Hematopoietic multipotent progenitor cell treated with erythropoietin and hydrocortisone succinate and interleukin-3 and kit ligand, for 17 days (in vitro differentiated cells): ENCODE measurements around the gene ZSWIM4.
"Not testable (repeated sequence)": the region's sequence is repeated elsewhere in the genome, so short reads cannot be mapped to it uniquely, and the experiment has no call there.

Experiments used
- DNase-seq: peaks from one replicate; pipeline ENCODE4 v3.0.0-alpha.2; 2015; ENCODE audit warnings: low spot score

The ZSWIM4 gene

DNA sequence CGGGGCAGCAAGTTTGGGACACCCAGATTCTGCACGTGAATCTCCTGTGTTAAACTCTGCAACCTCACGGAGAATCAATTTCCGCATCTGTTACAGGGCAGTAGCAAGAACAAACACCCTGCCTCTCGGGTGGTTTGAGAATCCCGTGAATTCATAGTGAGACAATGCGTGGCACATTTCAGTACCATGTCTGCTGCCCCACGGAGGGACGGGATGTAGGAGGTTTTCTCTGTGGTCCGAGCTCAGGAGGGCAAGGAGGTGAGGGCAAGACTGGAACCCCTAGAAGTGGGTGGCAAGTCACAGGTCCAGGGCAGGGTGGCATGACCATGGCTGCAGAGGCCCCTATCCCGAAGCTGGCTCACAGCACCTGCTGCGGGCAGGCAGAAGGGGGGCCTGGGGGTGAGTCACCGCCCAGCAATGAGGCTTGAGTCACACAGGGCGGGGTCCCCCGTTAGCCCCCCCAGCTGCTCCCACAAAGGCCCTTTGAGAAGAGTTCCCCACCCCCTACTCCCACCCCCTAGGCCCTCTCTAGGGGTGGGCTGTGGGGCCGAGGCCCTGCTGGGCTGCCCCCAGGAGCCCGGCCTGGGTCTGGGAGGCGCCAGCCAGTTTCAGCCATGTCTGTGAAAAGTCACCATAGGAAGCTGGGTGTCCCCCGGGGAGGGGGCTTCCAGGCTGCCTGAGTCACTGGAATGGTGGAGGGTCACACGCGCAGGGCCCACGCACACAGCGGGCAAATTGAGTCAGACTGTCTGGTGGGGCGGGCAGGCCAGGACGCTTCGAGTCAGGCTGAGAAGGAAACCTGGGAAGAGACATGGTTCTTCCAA lies 55.9 kb downstream of the ZSWIM4 start:
- peak; percentile 84 for DNase-seq

DNA sequence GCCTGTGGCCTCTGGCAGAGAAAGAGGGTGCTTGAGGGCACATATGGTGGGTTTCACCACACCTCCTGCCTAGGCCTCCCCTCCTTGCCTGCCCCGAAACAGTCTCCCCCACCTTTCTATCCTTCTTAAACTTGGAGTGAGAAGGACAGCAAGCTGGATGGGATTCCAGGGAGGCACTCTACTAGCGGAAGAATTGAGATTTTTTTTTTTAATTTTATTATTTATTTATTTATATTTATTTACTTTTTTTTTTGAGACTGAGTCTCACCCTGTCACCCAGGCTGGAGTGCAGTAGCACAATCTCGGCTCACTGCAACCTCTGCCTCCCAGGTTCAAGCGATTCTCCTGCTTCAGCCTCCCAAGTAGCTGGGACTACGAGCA lies 56.5 kb downstream of the ZSWIM4 start:
- not testable (repeated sequence) for DNase-seq

DNA sequence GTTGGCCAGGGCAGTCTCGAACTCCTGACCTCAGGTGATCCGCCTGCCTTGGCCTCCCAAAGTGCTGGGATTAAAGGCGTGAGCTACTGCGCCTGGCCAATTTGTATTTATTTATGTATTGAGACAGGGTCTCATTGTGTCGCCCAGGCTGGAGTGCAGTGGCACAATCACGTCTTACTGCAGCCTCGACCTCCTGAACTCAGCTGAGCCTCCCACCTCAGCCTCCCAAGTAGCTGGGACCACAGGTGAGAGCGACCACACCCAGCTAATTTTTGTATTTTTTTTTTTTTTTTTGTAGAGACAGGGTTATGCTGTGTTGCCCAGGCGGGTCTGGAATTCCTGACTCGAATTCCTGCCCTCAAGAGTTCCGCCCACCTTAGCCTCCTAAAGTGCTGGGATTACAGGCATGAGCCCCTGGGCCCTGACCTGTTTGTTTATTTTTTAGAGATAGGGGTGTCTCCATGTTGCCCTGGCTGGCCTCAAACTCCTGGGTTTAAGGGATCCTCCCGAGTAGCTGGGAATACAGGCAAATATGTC lies 57.0 kb downstream of the ZSWIM4 start:
- not testable (repeated sequence) for DNase-seq

DNA sequence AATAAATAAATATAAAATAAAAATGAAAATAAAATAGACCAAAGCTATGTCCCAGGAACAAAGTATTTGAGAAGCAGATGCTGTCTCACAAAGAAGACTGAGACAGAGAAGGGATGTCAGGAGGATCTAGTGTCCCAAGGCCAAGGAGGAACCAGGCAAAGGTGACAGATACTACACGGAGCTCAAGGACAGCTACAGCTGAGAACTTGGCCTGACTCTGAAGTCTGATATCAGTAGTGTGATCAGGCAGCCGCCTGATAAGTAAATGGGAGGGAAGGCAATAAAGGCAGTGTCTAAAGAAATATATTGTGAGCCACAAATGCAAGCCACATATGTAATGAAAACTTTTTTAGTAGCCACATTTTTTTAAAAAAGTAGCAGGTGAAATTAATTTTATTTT lies 61.3 kb downstream of the ZSWIM4 start:
- DNase-seq: peak; percentile 27

DNA sequence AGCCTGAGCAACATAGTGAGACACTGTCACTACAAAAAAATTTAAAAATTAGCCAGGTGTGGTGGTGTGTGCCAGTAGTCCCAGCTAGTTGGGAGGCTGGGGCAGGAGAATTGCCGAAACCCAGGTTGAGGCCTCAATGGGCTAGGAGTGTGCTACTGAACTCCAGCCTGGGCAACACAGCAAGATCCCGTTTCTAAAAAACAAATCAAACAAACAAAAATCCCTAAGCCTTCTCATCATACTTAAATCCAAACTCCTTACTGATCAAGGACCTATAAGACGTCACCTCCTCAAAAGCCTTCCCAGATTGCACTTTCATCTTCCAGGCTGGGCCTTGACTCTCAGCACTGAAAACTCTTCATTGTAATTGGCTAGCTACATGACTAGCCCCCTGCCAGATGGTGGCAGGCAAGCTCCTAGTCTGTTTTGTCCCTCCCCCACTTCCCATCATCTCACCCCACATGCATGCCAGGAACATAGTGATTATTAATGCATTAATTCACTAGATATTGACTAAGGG lies 64.2 kb downstream of the ZSWIM4 start:
- DNase-seq: no peak

DNA sequence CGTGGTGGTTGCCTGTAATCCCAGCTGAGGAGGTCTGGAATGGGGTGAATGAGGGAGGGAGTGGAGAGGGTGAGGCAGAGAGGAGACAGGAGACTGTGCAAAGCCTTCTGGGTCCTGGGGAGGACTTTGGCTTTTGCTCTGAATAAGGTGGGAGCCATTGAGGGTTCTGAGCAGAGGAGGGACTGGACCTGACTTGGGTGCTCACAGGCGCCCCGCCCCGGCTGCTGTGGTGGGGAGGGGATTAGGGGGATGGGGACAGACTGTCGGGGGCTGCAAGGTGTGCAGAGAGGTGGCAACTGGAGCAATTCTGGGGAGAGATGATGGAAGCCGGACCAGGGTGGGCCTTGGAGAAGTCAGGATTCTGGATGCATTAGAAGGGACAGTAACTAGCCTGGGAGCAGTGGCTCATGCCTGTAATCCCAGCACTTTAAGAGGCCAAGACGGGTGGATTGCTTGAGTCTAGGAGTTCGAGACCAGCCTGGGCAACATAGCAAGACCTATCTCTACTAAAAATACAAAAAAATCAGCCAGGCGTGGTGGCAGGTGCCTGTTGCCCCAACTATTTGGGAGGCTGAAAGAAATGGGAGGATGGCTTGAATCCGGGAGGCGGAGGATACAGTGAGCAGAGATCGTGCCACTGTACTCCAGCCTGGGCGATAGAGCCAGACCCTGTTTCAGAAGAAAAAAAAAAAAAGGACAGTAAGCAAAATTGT lies 65.6 kb downstream of the ZSWIM4 start:
- DNase-seq: no peak

DNA sequence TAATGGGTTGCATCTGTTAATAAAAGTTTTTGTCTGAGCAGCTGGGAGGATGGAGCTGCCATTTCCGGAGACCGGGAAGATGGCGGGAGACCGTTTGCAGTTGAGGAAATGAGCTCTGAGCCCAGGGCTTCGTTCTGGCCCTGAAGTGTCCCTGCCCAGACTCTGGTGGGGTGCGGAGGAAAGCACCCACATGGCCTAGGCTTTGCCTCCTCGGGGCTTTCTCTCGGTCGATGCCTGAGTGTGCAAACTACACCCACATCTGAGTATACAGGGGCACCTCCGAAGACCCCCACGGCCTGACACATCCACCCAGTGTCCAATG lies 66.1 kb downstream of the ZSWIM4 start:
- DNase-seq: no peak

DNA sequence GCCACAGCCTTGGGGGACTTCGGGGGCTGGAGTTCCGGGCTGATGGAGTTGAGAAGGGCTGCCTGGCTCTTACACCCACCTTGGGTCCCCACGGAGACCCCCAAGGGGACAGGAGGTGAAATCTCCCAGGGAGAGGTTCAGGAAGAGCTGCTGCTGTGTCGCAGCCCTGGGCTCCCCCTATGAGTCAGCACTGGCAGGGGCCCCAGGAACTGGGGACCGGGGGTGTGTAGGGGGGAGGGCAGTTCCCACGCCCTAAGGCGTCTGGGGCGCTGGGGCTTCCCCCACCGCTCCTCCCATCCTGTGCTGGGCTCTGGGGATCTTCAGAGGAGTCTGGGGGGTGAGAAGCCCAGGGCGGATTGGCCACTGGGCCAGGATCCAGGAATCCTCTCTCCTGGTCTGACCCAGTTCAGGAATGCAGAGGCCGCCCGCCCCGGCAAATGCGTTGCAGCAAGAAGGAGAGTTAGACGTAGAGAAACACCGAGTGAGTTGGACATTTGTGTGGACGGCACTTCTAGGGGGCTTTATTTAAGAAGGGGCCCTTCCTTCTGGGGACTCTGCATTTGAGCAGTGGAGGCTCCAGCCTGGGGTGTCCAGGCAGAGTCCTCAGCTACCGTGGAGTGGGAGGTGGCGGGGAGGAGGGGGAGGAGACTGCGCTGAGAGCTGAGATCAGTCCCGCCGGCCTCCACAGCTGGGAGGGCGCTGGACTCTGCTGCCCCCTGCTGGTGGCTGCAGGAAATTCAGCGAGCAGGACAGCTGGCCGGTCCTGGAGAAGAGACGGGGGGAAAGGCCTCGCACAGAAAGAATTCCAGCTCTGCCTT lies 66.7 kb downstream of the ZSWIM4 start:
- DNase-seq: peak; percentile 90

DNA sequence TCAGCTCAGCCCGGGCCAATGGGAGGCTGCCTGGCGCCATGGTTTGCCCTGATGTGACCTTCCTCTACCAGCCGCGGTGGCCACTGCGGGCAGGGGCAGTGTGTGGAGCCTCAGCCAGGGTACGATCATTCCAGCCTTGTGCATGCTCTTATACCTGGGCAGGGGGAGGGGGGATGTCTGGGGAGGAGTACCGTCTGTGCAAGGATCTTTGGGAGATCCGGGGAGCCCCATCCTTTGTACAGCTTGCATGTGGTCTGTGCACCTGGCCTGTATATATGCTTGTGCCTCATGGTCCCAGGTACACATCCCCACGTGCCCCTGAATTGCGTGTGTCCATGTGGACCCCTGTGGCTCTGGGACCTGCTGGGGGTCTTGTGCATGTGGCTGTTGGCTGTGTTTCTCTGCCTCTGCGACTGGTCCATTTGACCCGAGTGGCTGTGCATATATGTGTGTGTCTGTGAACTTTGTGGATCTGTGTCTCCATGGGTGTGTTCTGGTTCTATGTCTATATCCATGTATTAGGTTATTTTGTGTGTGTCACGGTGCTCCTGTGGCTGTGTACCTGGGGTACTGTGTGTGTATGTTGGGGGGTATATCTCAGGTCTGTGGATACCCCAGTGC lies 68.9 kb downstream of the ZSWIM4 start:
- DNase-seq: no peak

DNA sequence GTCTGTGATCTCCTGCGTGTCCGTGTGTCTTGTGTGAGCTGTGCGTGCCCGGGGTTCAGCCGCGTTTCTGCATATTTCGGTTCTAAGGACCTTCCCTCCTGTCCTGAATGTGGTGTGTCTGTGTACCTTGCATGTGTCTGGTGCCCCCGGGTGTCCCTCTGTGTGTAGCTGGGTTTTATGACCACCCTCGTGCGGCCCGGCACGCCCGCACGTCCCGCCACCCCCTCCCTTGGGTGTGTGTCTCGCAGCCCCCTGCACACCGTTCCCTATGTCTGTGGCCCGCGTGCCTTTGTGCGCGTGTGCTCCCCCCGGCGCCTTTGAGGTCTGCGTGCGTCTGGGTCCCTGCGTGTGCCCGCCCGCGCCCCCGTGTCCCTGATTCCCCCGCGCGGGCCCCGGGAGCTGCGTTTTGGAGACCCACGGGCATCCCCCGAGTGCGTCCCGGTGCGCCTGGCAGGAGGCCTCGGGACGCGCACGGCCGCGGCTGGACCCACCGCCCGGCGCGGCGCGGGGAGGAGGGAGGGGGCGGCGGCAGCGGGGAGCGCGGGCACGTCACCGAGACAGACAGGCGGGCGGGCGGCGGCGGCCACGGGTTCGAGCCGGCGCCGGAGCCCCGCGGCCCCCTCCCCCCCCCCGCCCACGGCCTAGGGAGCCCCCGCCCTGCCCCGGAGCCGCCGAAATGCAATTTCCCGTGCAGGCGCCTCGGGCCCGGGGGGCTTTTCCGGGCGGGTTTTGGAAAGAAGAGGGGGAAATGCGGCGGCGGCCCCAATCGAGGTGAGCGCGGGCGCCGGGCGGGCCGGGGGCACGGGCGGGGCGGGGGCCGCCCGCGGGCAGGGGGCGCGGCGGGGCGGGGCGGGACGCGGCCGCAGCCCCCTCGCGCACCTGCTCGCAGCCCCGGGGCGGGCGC lies 69.7 kb downstream of the ZSWIM4 start:
- no peak for DNase-seq

DNA sequence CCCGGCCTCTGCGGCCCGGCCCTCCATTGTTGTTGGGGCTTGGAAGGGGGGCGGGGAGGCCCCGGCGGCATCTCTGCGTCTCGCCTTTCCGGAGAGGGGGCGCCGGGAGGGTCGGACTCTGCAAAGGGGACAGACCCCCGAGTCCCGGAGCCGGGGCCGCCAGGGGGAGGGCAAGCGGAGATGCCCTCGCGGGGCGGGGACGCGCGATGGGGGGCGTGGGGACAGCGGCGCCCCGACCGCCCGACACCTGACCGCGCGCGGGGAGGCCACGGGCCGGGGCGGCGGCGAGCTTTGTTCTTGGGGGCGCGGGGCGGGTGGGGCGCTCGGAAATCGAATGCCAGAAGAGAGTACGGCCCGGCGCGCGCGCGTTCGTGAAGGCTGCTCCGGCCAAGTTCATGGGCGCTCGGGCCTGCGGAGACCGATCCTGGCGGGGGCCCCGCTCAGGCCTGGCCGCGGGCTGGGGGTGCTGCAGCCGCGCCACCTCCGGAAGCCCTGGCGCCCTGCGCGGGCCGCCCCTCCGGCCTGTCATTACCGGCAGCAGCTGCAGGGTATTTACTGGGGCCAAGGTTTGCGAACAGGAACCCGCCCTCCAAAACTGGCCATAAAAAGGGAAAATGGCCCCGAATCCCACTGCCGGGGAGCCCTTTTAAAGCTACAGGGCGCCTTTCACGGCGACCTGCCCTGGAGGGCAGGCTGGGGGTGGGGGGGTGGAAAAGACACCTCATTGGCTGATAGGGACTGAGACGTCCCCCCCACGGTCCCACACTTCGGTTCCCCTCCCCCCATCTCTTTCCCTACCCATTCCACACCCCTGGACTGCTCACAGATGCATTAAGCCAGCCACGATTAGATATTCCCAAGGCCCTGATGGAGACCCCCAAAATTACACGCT lies 70.6 kb downstream of the ZSWIM4 start:
- no peak for DNase-seq

DNA sequence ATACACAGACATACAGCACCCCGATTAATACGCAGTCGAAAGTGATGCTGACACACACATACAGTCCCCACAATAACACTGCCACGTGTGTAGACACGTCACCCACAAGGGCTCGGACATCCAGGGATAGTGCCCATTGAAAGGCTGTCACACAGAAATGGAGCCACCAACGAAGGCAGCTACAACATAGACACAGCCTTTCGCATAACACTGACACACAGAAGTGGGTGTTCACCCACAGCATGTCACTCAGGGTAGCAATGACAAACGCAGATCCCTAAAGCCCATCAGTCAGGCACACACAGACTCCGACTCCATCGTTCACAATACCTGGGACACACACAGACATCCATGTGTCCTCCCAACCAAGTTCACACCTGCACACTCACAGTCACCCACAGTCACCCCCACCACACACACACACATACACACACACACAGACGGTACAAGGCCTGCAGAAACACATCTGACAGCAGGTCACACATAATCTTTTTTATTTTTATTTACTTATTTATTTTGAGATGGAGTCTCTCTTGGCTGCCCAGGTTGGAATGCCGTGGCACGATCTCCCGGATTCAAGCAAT lies 71.3 kb downstream of the ZSWIM4 start:
- DNase-seq: no peak

DNA sequence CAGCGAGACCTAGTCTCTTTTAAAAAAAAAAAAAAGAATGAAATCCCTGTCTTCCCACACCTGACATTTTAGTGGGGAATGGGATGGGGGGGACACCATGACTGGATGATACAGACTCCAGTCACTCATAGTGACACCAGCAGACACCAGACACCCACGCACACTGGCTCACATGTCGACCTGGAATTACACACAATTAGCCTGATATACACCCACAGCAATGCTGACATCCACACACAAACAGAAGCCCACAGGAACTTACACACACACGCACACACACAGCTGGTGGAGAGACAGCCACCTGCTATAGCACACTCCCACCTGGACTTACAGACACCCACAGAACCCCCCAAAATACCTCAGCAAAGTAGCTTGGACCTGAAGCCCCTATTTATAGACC lies 73.4 kb downstream of the ZSWIM4 start:
- no peak for DNase-seq

DNA sequence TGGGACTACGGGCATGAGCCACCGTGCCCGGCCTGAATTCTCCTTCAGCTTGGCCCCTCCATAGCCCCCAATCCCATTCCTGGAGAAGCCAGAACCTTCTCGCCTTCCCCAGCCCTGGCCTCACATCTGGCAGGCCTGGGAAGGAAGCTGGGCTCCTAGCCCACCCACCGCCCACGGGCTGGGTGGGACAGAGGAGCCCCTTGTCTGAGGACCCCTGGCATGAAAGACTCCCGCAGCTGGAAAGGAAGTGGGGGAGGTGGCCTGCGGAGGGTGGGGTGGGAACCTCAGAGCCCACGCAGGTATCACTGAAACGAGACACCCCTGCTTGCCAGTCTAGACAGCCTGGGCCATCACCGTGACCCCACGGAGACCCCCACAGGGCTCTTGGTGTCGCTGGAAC lies 74.0 kb downstream of the ZSWIM4 start:
- no peak for DNase-seq

DNA sequence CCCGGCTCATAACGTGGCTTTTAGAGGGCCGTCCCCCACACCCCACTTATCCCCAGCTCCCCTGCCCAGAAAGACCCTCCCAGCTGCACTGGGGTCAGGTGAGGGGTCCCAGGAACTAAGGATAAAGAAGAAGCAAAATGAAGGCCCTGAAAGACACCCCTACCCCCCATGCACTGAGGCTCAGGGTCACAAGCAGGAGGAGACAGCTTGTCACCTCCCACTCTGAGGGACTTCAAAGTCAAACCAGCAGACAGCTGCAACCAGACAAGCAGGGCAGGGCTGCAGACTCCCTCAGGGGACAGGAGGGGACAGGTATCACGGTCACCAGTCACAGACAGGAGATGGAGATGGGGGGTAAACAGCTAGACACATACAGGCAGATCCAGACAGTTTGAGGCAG lies 75.6 kb downstream of the ZSWIM4 start:
- no peak for DNase-seq

DNA sequence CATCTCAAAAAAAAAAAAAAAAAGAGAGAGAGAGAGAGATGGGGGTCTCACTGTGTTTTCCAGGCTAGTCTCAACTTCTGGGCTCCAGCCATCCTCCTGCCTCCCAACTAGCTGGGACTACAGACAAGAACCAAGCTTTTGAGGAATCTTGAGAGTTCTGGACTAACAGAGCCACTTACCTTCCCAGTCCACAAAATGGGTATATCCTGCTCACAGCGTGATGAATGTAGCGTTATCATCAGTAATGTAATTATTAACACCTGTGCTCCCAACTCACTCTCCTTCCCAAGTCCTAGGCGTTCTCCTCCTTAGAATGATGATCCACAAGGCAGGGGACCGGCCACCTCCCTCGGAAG lies 77.1 kb downstream of the ZSWIM4 start:
- no peak for DNase-seq

DNA sequence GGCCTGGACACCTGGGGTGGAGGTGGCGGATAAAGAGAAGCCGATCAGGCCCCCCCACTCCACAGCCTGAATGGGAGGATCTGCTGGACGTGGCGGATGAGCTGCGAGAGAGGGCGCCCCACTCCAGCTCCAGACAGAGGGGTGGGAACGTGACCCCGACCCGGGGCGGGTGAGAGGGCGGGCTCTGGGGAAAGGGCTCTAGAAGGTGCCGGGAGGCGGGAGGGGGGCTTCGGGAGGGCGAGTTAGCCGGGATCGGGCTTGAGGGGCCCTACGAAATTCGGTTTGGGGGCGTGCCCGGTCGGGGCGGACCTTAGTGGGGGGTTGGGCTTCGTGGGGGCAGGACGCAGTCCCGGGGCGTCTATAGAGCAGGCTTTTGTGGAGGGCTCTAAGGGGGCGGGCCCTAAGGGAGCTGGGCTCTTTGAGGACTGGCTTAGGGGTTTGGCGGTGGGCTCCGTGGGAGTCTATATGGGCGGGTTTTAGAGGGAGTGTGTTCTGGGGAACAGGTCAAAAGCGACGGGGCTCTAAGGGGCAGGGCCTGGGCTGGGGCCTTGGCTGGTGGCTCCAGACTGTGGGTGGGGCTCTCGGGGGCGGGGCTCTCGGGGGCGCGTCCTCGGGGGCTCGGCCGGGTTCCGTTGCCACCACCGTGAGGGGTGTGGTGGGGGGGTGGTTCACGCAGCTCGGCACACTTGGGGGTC lies 77.6 kb downstream of the ZSWIM4 start:
- no peak for DNase-seq

DNA sequence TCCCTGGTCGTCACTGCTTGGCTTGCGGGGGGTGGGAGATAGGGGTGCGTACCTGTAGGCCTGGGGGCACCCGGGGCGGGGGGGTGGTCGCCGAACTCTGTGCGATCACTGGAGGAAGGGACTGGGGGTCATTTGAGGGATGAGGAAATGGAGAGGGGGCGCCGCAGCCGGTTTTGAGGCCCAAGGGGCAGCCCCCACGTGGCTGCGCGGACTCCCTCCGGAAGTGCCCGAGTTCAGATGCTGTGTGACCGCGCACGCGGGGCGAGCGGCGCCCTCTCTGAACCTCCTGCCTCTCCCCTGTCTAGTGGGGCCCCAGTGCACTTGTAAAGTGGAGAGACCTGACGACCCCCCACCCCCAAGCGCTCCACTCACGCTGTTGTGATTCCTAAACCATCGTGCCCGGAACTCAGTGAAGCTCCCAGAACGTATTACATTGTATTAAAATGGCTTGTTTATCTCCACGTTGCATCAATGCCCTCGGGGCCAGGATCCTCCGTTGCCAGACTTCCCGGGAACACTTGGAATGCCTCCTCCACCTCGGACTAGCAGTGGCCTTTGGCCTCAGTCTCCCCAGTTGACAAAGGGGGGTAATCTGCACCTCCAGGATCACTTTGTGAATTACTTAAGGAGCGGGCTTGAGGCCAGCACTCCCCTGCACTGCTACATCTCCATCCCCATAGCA lies 78.7 kb downstream of the ZSWIM4 start:
- no peak for DNase-seq
